Naive thymus-derived CD8-positive, alpha-beta T cell (primary cell): ENCODE measurements around the gene GGT6. TPM values are rescaled to one million over a fixed set of nuclear protein-coding genes. Genes with fewer than 3 reads are reported as not detected.

Experiments
- ATAC-seq, 2 donors: fragments of 150-1000 bp; cut with Tn5 transposase in 1 of 2; sonication (Bioruptor Pico), chemical (Tn5 transposase) in 1 of 2; 1 replicate in 1 of 2; 2 replicates in 1 of 2; pipeline ENCODE4 v1.10.0; 2021; ENCODE audit warnings: mild to moderate bottlenecking in 2 of 2, moderate library complexity in 2 of 2
- POLR2A ChIA-PET: fragments of 350-600 bp; sonication (Branson Sonifier 250); formaldehyde crosslinking; loops from one replicate; lab custom pipeline; 2021; ENCODE audit warnings: antibody characterized with exemption; lab: Charles Lee
- DNase-seq, 10 donors: peaks; one replicate each; pipeline versions ENCODE4 v3.0.0 to v3.0.0-alpha.2; 2020 to 2022
- H3K27ac Mint-ChIP-seq, 10 donors: one replicate each; pipeline ENCODE4 v1.8.0; 2020 to 2022; ENCODE audit warnings: mild to moderate bottlenecking in 10 of 10, mixed read lengths in 10 of 10, moderate library complexity in 4 of 10, inconsistent platforms in 1 of 10
- H3K27me3 Mint-ChIP-seq, 5 donors: one replicate each; pipeline ENCODE4 v1.8.0; 2021 to 2022; ENCODE audit warnings: mixed read lengths in 5 of 5
- H3K36me3 Mint-ChIP-seq, 3 donors: one replicate each; pipeline ENCODE4 v1.8.0; 2020 to 2022; ENCODE audit warnings: mixed read lengths in 3 of 3, mild to moderate bottlenecking in 2 of 3, inconsistent platforms in 1 of 3
- H3K4me1 Mint-ChIP-seq, 4 donors: one replicate each; pipeline ENCODE4 v1.8.0; 2021 to 2022; ENCODE audit warnings: mixed read lengths in 4 of 4
- H3K4me3 Mint-ChIP-seq, 10 donors: one replicate each; pipeline ENCODE4 v1.8.0; 2020 to 2022; ENCODE audit warnings: mild to moderate bottlenecking in 10 of 10, mixed read lengths in 10 of 10, moderate library complexity in 6 of 10, inconsistent platforms in 1 of 10
- H3K9me3 Mint-ChIP-seq, 9 donors: one replicate each; pipeline ENCODE4 v1.8.0; 2020 to 2022; ENCODE audit warnings: mixed read lengths in 9 of 9, mild to moderate bottlenecking in 3 of 9, inconsistent platforms in 1 of 9, moderate library complexity in 1 of 9
- polyA plus RNA-seq, 3 donors: library from polyadenylated mRNA; unstranded; fragments of 300-500 nt; fragmentation: Illumina TruSeq; gene quantifications; one replicate each; pipeline ENCODE4 v1.2.3, GENCODE V29; 2021
- total RNA-seq, 8 experiments: library from RNA in 2 of 8; stranded (reverse) in 2 of 8; gene quantifications; one replicate each; pipeline ENCODE4 v1.2.3 and lab custom pipeline; 2021 to 2026

The GGT6 gene
- total and polyA plus RNA-seq, 5 experiments from 2014 or later = not detected

DNA sequence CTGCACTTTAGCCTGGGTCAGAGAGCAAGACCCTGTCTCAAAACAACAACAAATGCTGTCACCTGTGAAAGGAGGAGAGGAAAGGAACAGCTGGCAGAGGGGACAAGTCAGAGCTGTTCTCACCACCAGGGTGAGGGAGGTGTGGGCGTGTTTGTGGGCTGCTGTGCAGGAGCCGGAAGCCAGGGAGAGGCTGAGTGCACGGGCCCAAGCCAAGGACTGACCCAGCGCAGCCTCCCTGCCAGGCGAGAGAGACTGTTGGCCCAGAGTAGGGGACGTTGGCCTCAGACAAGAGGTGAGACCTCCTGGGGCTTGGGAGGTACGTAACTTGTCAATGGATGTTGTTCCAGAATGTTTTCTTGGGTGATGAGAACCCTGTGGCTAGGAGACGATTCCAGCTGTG is 51.0 kb downstream of the GGT6 start:
- DNase-seq = peak in 2 of 10 donors; percentile 29 to 33
- H3K4me3 Mint-ChIP-seq = peak overlapping the region in 5 of 10 donors; percentile 40 to 68 (median 48)
- ATAC-seq = peak; percentile 73 to 83
- peaks cover 24 to 37% (median 32%) of the 10 kb centered on the region in 4 donors for H3K4me1 Mint-ChIP-seq
- peaks cover 0 to 2% (median 0%) of the 10 kb centered on the region in 5 donors for H3K27me3 Mint-ChIP-seq
- no peaks in the 10 kb centered on the region for H3K36me3 Mint-ChIP-seq
- no peaks in the 10 kb centered on the region for H3K9me3 Mint-ChIP-seq
- H3K27ac Mint-ChIP-seq = peak overlapping the region in 5 of 10 donors; percentile 29 to 87 (median 67)
- POLR2A ChIA-PET = interaction anchor here (1.4 kb wide), 1 partner anchor 9 kb away, joined by 5 read pairs; no protein-coding TSS in a partner anchor

DNA sequence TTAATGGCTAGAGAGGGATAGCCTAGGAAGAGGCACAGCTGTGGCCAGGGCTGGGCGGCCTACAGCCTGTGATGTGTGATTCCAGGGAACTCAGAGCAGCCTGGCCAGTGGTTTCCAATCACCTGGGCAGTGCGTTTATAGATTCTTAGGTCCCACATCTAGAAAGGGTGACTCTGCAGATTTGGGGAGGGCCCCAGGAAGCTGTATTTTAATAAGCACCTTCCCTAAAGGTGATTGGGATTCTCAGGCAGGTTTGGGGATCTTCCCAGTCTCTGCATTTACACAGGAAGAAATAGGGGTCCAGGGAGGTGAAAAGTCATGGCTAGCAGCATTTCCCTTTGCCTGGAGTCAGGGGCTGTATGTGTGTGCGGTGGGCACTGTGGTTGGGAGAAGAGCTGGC is 52.2 kb downstream of the GGT6 start:
- Mint-ChIP-seq H3K4me3 (peak overlapping the region in 1 of 10 donors; percentile 48), H3K4me1 (peaks cover 30 to 48% (median 40%) of the 10 kb centered on the region in 4 donors), H3K27me3 (peaks cover 0 to 9% (median 1%) of the 10 kb centered on the region in 5 donors), H3K9me3 (no peaks in the 10 kb centered on the region), H3K27ac (peak overlapping the region in 3 of 10 donors; percentile 37 to 75 (median 73)), H3K36me3 (no peaks in the 10 kb centered on the region)
- ATAC-seq (no peak), DNase-seq (no peak)
- POLR2A ChIA-PET = interaction anchor here (1.4 kb wide), 1 partner anchor 8 kb away, joined by 5 read pairs; no protein-coding TSS in a partner anchor

DNA sequence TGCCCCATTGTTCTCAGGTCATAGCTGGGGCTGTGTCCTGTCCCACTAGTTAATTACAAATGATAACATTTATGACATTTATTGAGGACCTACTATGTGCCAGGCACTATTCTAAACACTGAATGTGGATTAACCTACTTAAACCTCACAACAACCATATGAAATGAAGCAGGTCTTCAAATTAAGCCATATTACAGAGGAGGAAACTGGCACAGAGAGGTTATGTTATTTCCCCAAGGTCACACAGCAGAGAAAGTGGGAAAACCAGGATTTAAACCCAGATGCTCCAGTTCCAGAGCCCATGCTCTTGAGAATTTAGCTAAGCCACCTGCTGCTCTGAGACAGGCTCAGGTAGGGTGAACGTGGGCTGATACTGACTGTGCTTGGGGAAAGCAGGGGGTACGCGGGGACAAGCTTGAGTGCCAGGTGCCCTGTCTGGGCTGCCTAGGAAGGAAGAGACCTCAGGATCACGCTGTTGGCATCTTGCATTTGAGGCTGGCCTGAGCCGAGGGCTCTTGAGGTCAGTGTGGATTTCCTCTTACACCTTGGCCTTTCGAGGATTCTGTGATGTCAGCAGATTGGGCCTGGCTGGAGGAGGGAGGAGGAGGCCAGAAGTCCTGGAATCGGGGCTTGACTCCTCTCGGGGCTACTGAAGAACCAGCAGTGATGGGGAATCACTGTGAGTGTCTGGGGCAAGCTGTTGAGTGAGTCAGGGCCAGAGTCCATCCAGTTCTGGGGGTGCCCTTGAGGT is 52.8 kb downstream of the GGT6 start:
- POLR2A ChIA-PET = no interaction called here
- Mint-ChIP-seq H3K4me3 (peak overlapping the region in 1 of 10 donors; percentile 48), H3K9me3 (no peaks in the 10 kb centered on the region), H3K4me1 (peaks cover 29 to 48% (median 41%) of the 10 kb centered on the region in 4 donors), H3K27me3 (peaks cover 3 to 13% (median 6%) of the 10 kb centered on the region in 5 donors), H3K36me3 (no peaks in the 10 kb centered on the region), H3K27ac (peak overlapping the region in 3 of 10 donors; percentile 4 to 73 (median 37))
- no peak for ATAC-seq
- no peak for DNase-seq

Other genes starting within 250 kb of the GGT6 start
- 10 to 100 TPM; 57.2 to 64.5 TPM for gene UBE2G1, start 193.9 kb downstream of the GGT6 start, total RNA-seq
- 10 to 100 TPM; 42.7 to 56.5 (median 50.4) TPM for gene UBE2G1, start 193.9 kb downstream of the GGT6 start, polyA plus RNA-seq
- 1 to 10 TPM; 4.3 to 6.1 TPM for gene SPNS3, start 126.6 kb downstream of the GGT6 start, total RNA-seq
- gene SPNS3, start 126.6 kb downstream of the GGT6 start, polyA plus RNA-seq = 10 to 100 TPM; 11.6 to 18.9 (median 13.7) TPM
- gene SPNS2, start 61.7 kb downstream of the GGT6 start, total RNA-seq = under 1 TPM; 0.44 to 0.47 TPM
- gene SPNS2, start 61.7 kb downstream of the GGT6 start, polyA plus RNA-seq = under 1 TPM; 0.53 to 0.63 (median 0.55) TPM
- 10 to 100 TPM; 84.4 to 88.6 TPM for gene MYBBP1A, start 5.2 kb downstream of the GGT6 start, total RNA-seq
- 10 to 100 TPM; 14.0 to 45.7 (median 28.7) TPM for gene MYBBP1A, start 5.2 kb downstream of the GGT6 start, polyA plus RNA-seq
- gene SMTNL2, start 24.0 kb upstream of the GGT6 start, total RNA-seq = not detected
- not detected for gene SMTNL2, start 24.0 kb upstream of the GGT6 start, polyA plus RNA-seq
- under 1 TPM; 0.60 TPM for gene ALOX15, start 81.1 kb upstream of the GGT6 start, total RNA-seq
- not detected for gene ALOX15, start 81.1 kb upstream of the GGT6 start, polyA plus RNA-seq
- gene PELP1, start 143.6 kb upstream of the GGT6 start, total RNA-seq = 10 to 100 TPM; 70.6 to 71.3 TPM
- 10 to 100 TPM in 2 of 3 donors, 1 to 10 TPM in 1; 8.9 to 13.3 (median 12.1) TPM for gene PELP1, start 143.6 kb upstream of the GGT6 start, polyA plus RNA-seq
- gene ARRB2, start 150.1 kb upstream of the GGT6 start, total RNA-seq = 100 to 1,000 TPM; 402 to 413 TPM
- 10 to 100 TPM; 47.0 to 60.5 (median 49.4) TPM for gene ARRB2, start 150.1 kb upstream of the GGT6 start, polyA plus RNA-seq
- gene MED11, start 170.9 kb upstream of the GGT6 start, total RNA-seq = 10 to 100 TPM; 31.1 to 32.7 TPM
- 10 to 100 TPM; 37.2 to 81.1 (median 38.9) TPM for gene MED11, start 170.9 kb upstream of the GGT6 start, polyA plus RNA-seq
- under 1 TPM; 0.38 to 0.47 TPM for gene ZMYND15, start 179.3 kb upstream of the GGT6 start, total RNA-seq
- gene ZMYND15, start 179.3 kb upstream of the GGT6 start, polyA plus RNA-seq = under 1 TPM in 1 of 3 donors, not detected in 2; 0.10 TPM
- 1 to 10 TPM; 5.5 to 5.6 TPM for gene CXCL16, start 179.4 kb upstream of the GGT6 start, total RNA-seq
- gene CXCL16, start 179.4 kb upstream of the GGT6 start, polyA plus RNA-seq = 1 to 10 TPM; 2.2 to 5.9 (median 2.5) TPM
- not detected for gene TM4SF5, start 211.3 kb upstream of the GGT6 start, total RNA-seq
- not detected for gene TM4SF5, start 211.3 kb upstream of the GGT6 start, polyA plus RNA-seq
- under 1 TPM in 1 of 2 experiments, not detected in 1; 0.60 TPM for gene VMO1, start 225.8 kb upstream of the GGT6 start, total RNA-seq
- not detected for gene VMO1, start 225.8 kb upstream of the GGT6 start, polyA plus RNA-seq
- gene GLTPD2, start 228.4 kb upstream of the GGT6 start, total RNA-seq = not detected
- gene GLTPD2, start 228.4 kb upstream of the GGT6 start, polyA plus RNA-seq = under 1 TPM; 0.36 to 0.39 (median 0.39) TPM
- 10 to 100 TPM; 56.5 to 61.6 TPM for gene PSMB6, start 235.6 kb upstream of the GGT6 start, total RNA-seq
- gene PSMB6, start 235.6 kb upstream of the GGT6 start, polyA plus RNA-seq = 100 to 1,000 TPM; 211 to 282 (median 256) TPM
- gene PLD2, start 246.6 kb upstream of the GGT6 start, total RNA-seq = 10 to 100 TPM; 21.4 to 27.9 TPM
- 1 to 10 TPM; 1.1 to 1.9 (median 1.9) TPM for gene PLD2, start 246.6 kb upstream of the GGT6 start, polyA plus RNA-seq